AG09309 (cell line): ENCODE measurements around the gene DYDC1.

Experiments
- DNase-seq: peaks from one replicate; pipeline ENCODE4 v3.0.0-alpha.2; 2010; ENCODE audit warnings: low read depth
- H3K4me3 ChIP-seq: 2 replicates; pipeline ENCODE4 v1.5.1; 2011; ENCODE audit warnings: mild to moderate bottlenecking, low read depth, low read length, moderate library complexity; ENCODE audit not compliant: control insufficient read depth
- CTCF ChIP-seq: IDR thresholded peaks from 2 replicates; pipeline ENCODE4 v1.5.1; 2011; ENCODE audit warnings: mild to moderate bottlenecking, low read depth, low read length, inconsistent platforms; ENCODE audit not compliant: insufficient read depth, control insufficient read depth; ENCODE audit errors: missing control alignments

The DYDC1 gene

GRCh38 chr10:80392250-80392649, 35.7 kb upstream of the DYDC1 start:
- no peak for TF ChIP-seq CTCF
- no peak for DNase-seq

GRCh38 chr10:80390740-80391139, 34.2 kb upstream of the DYDC1 start:
- no peak for TF ChIP-seq CTCF
- no peak for DNase-seq
- H3K4me3 ChIP-seq = no peak overlapping the region

More at GRCh38 chr10:80392250-80392649, 35.7 kb upstream of the DYDC1 start:
- no peak overlapping the region for H3K4me3 ChIP-seq

- peak; percentile 49 for TF ChIP-seq CTCF
- DNase-seq = no peak
- H3K4me3 ChIP-seq = no peak overlapping the region
Observed at GRCh38 chr10:80382989-80383388, 26.4 kb upstream of the DYDC1 start.

- DNase-seq = no peak
- H3K4me3 ChIP-seq = no peak overlapping the region
- no peak for TF ChIP-seq CTCF
Observed at GRCh38 chr10:80380185-80380584, 23.6 kb upstream of the DYDC1 start.

- TF ChIP-seq CTCF = no peak
- no peak for DNase-seq
- no peak overlapping the region for H3K4me3 ChIP-seq
Observed at GRCh38 chr10:80379701-80380100, 23.1 kb upstream of the DYDC1 start.

GRCh38 chr10:80373502-80373901, 16.9 kb upstream of the DYDC1 start:
- no peak for DNase-seq
- H3K4me3 ChIP-seq = no peak overlapping the region
- no peak for TF ChIP-seq CTCF

GRCh38 chr10:80372675-80373074, 16.1 kb upstream of the DYDC1 start:
- DNase-seq = no peak
- no peak overlapping the region for H3K4me3 ChIP-seq
- no peak for TF ChIP-seq CTCF
